GM18507 (cell line): Measurements from ENCODE around the gene EDC4.

Experiments
- DNase-seq: peaks from one replicate; pipeline ENCODE4 v3.0.0; 2011; ENCODE audit warnings: low read depth; ENCODE audit not compliant: insufficient read length; ENCODE audit errors: extremely low spot score
- FAIRE-seq: peaks from 2 replicates; lab custom pipeline; 2011; peaks lifted over from hg19 to GRCh38; lab: Jason Lieb, UNC

The EDC4 gene

DNA sequence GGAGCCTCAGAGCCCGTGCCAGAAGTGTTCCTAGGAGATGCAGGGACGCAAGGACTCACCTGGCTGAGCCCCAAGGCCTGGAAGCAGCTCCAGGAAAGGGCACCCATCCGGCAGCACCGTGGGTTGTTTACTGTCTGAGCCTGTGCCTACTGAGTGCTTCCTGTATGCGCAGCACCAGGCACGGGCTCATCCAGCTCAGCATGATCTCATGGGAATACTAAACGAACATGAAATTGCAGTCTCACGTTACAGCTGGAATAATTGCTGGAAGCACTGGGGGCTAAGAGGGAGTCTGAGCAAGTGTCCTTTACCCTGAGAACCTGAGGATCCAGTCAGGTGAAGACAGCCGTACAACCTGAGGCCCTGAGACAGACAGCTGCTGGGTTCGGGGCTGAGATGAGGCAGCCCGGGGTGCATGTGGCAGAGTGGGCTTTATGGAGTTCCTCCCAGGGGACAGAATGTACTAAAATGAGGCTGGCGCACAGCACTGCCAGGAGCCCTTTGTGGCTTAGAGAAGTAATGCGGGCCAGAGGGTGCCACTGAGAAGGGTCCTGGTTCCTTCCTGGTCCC is 53.4 kb downstream of the EDC4 start:
- FAIRE-seq (no peak), DNase-seq (no peak)

DNA sequence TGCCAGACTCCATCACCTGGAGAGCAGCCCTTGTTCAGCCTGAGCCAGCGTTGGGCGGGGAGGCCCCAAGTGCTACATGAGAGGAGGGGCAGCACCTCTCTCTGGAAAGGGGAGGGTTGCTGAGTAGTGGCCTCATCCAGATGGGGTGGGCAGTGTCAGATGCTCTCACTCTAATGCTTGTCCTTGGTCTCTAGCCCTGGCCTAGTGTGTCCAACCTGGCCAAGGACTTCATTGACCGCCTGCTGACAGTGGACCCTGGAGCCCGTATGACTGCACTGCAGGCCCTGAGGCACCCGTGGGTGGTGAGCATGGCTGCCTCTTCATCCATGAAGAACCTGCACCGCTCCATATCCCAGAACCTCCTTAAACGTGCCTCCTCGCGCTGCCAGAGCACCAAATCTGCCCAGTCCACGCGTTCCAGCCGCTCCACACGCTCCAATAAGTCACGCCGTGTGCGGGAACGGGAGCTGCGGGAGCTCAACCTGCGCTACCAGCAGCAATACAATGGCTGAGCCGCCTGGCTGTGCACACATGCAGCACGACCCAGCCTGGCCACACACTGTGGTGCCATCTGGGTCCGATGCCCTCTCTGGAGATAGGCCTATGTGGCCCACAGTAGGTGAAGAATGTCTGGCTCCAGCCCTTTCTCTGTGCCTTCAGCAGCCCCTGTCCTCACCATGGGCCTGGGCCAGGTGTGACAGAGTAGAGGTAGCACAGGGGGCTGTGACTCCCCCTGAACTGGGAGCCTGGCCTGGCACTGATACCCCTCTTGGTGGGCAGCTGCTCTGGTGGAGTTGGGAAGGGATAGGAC is 54.5 kb downstream of the EDC4 start:
- DNase-seq: no peak
- FAIRE-seq: no peak

DNA sequence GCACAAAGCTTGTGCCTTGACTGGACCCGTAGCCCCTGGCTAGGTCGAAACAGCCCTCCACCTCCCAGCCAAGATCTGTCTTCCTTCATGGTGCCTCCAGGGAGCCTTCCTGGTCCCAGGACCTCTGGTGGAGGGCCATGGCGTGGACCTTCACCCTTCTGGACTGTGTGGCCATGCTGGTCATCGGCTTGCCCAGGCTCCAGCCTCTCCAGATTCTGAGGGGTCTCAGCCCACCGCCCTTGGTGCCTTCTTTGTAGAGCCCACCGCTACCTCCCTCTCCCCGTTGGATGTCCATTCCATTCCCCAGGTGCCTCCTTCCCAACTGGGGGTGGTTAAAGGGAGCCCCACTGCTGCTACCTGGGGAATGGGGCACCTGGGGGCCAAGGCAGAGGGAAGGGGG is 55.3 kb downstream of the EDC4 start:
- FAIRE-seq (no peak), DNase-seq (no peak)

- DNase-seq (peak; percentile 75), FAIRE-seq (peak; percentile 86)
Measured at GRCh38 chr16:67928561-67929364, 55.9 kb downstream of the EDC4 start.

DNA sequence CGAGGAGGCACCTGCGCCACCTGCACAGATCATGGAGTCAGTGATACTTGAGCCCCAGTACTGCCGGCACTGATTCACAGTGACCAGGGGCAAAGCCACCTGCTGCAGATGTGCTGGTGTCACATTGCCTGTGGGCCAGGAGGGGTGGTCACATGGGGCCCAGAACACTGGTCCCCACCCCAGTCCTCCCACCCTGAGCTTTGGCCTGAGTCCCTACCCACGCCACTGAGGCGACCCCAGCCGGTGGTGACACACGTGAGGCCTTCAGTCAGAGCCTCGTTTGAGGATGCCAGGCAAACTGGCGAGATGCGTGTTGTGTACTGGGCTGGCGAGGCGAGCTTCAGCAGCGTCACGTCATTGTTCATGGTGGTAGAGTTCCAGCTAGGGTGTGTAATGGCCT is 57.3 kb downstream of the EDC4 start:
- FAIRE-seq (no peak), DNase-seq (no peak)

DNA sequence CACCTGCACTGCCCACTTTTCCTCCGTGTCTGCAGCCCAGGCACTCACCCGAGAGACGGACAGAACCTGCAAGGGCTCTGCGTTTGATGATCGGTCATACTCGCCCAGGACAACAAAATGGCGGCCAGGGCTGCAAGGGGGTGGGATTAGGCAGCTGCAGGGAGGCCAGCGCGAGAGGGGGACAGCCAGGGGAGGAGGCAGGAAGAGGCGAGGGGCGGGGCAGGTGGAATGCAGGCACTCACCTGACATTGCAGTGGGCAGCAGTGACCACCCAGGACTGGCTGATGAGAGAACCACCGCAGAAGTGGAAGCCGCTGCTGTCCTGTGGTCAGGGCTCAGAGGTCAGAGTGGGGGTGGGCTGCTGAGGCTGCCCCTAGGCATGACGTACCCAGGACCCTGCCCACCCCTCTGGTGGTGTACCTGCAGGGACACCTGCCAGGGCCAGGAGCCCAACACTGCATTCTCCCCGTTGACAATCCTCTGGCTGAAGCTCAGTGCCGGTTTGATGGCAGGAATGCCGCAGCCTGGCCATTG is 57.9 kb downstream of the EDC4 start:
- no peak for FAIRE-seq
- DNase-seq: no peak
